Measurements from ENCODE around the gene POLR3GL. TPM values are rescaled to one million over a fixed set of nuclear protein-coding genes. Genes with fewer than 3 reads are reported as not detected.

Gene POLR3GL
- total and polyA plus RNA-seq, 10 of the 15 experiments (the other 5 are each of a cell fraction or from before 2014, with no cell fraction given) = 12.8 to 47.0 (median 26.6) TPM

GRCh38 chr1:145927916-145928643 lies 36.4 kb upstream of the POLR3GL start:
- BruUV-seq (replicated peaks) = TSS peak; percentile 99
- H3K4me3 ChIP-seq = peak overlapping the region; percentile 90
- H3K9me3 ChIP-seq (replicated peaks; ENCODE audit: control insufficient read depth, insufficient read depth, low read length) = no peaks in the 10 kb centered on the region
- no peaks in the 10 kb centered on the region for H3K27me3 ChIP-seq (replicated peaks in 1 of 2; ENCODE audit: control insufficient read depth in 2 of 2, insufficient read depth in 2 of 2, low read length in 1 of 2)
- H3K36me3 ChIP-seq (ENCODE audit: control insufficient read depth in 2 of 2, insufficient read depth in 2 of 2, low read length in 1 of 2) = peaks cover 0 to 5% of the 10 kb centered on the region in 2 experiments; a peak in 1 of 4 replicates
- peak overlapping the region; percentile 89 for H3K4me2 ChIP-seq (ENCODE audit: control insufficient read depth, insufficient read depth)
- H3K9ac ChIP-seq (ENCODE audit: control insufficient read depth, insufficient read depth, low read length) = peak overlapping the region; percentile 100
- peak overlapping the region; percentile 97 for H3K27ac ChIP-seq (ENCODE audit: control insufficient read depth, insufficient read depth)
- ATAC-seq (peak; percentile 6), FAIRE-seq (no peak), DNase-seq (ENCODE audit: low read depth, low spot score) (no peak)
- H4K20me1 ChIP-seq (ENCODE audit: control insufficient read depth, insufficient read depth) = no peaks in the 10 kb centered on the region
- intact Hi-C loops (cut with micrococcal nuclease; ENCODE audit: unreplicated experiment) (loop anchor here (1.0 to 2.0 kb wide), 2 partner anchors 10 to 31 kb away; partner anchors contain the start of genes LIX1L and PEX11B), in situ Hi-C loops (cut with MboI) (no loop called here)
- TF ChIP-seq MLLT1 (IDR thresholded peaks at IDR 0.05) = peak; percentile 12; the same call in 1 of the 2 replicates
- peak; percentile 29; the same call in 1 of the 2 replicates for TF ChIP-seq POLR2AphosphoS5 (IDR thresholded peaks at IDR 0.05; ENCODE audit: low read length)
- 0 out of 2 replicates have a peak, but pooled peaks have one; percentile 0 for TF ChIP-seq MTA3 (IDR thresholded peaks at IDR 0.05; ENCODE audit: borderline replicate concordance, low read length)
- no peak for TF ChIP-seq KLF5 (IDR thresholded peaks at IDR 0.05; ENCODE audit: partially characterized antibody)
- H3K79me2 ChIP-seq (ENCODE audit: control insufficient read depth, insufficient read depth, low read length) = peaks cover 25% of the 10 kb centered on the region
- ChIA-PET RAD21 (ENCODE audit: unreplicated experiment) (interaction anchor here (0.6 to 2.3 kb wide), 10 partner anchors 9 to 317 kb away, joined by 3 to 23 read pairs (median 4); partner anchors contain the start of genes ANKRD34A, LIX1L, PEX11B and PIAS3), POLR2A (interaction anchor here (0.6 to 3.6 kb wide), 20 partner anchors 8 to 110 kb away, joined by 3 to 58 read pairs (median 4); partner anchors contain the start of genes ANKRD34A, LIX1L, PEX11B and PIAS3), SMC1A (ENCODE audit: uncharacterized antibody, unreplicated experiment) (interaction anchor here (0.6 to 3.5 kb wide), 11 partner anchors 9 to 109 kb away, joined by 3 to 30 read pairs (median 4); partner anchors contain the start of genes ANKRD34A, LIX1L, PEX11B and POLR3GL), CTCF (interaction anchor here (0.6 to 2.4 kb wide), 27 partner anchors 9 to 133 kb away, joined by 3 to 28 read pairs (median 4); partner anchors contain the start of genes ANKRD34A, HJV, LIX1L and PEX11B)
- H2AFZ ChIP-seq (ENCODE audit: control insufficient read depth, low read depth, low read length) = no peak overlapping the region
- WGBS (ENCODE audit: insufficient coverage, insufficient replicate concordance, low lambda C conversion rate, missing lambda C conversion rate) = 17% methylated on average over 18 of the region's 20 CpGs
- H3K4me1 ChIP-seq (ENCODE audit: control insufficient read depth, insufficient read depth, low read length) = peaks cover 6% of the 10 kb centered on the region; the same call in 1 of the 2 replicates

All from GM12878 (cell line).